ENCODE measurements around the gene ZNF835. TPM values are rescaled to one million over a fixed set of nuclear protein-coding genes. Genes with fewer than 3 reads are reported as not detected.

The ZNF835 gene
- total RNA-seq, 1 donor from 2014 or later = not detected

GRCh38 chr19:56707821-56708220 is 36.3 kb upstream of the ZNF835 start:
- no peaks in the 10 kb centered on the region for H3K27me3 Mint-ChIP-seq (ENCODE audit: low read depth)
- no peak overlapping the region for H3K4me3 Mint-ChIP-seq

DNA sequence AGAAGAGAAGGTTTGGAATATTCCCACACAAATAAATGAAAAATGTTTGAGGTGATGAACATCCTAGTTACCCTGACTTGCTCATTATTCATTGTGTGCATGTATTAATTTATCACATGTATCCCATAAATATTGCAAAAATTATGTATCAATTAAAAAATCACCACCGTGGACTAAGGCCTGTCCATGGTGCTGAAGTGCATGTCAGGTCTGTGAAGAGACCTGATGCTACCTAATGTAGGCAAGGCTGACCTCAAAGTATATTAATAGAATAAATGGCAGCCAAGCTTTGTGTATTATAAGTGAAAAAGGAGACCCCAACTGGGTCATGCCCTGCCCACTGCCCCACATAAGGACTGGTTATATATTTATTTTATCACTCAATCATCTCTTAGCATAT is 34.4 kb upstream of the ZNF835 start:
- no peak for DNase-seq (ENCODE audit: low read depth, low spot score)
- H3K4me1 Mint-ChIP-seq = no peaks in the 10 kb centered on the region
- H3K9me3 Mint-ChIP-seq = peaks cover 24% of the 10 kb centered on the region
- no peak overlapping the region for H3K27ac Mint-ChIP-seq (ENCODE audit: unreplicated experiment)
- H3K36me3 Mint-ChIP-seq (ENCODE audit: low read depth) = peaks cover 6% of the 10 kb centered on the region
- H3K4me3 Mint-ChIP-seq = no peak overlapping the region
- no peaks in the 10 kb centered on the region for H3K27me3 Mint-ChIP-seq (ENCODE audit: low read depth)
- TF ChIP-seq, protein P1, sequence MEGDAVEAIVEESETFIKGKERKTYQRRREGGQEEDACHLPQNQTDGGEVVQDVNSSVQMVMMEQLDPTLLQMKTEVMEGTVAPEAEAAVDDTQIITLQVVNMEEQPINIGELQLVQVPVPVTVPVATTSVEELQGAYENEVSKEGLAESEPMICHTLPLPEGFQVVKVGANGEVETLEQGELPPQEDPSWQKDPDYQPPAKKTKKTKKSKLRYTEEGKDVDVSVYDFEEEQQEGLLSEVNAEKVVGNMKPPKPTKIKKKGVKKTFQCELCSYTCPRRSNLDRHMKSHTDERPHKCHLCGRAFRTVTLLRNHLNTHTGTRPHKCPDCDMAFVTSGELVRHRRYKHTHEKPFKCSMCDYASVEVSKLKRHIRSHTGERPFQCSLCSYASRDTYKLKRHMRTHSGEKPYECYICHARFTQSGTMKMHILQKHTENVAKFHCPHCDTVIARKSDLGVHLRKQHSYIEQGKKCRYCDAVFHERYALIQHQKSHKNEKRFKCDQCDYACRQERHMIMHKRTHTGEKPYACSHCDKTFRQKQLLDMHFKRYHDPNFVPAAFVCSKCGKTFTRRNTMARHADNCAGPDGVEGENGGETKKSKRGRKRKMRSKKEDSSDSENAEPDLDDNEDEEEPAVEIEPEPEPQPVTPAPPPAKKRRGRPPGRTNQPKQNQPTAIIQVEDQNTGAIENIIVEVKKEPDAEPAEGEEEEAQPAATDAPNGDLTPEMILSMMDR (conservative IDR thresholded peaks at IDR 0.05) = no peak

More at GRCh38 chr19:56707821-56708220, 36.3 kb upstream of the ZNF835 start:
- H3K36me3 Mint-ChIP-seq (ENCODE audit: low read depth) = peaks cover 4% of the 10 kb centered on the region
- no peaks in the 10 kb centered on the region for H3K4me1 Mint-ChIP-seq
- DNase-seq (ENCODE audit: low read depth, low spot score) = no peak
- peaks cover 28% of the 10 kb centered on the region for H3K9me3 Mint-ChIP-seq
- TF ChIP-seq, protein P1 (conservative IDR thresholded peaks at IDR 0.05) = no peak
- no peak overlapping the region for H3K27ac Mint-ChIP-seq (ENCODE audit: unreplicated experiment)

GRCh38 chr19:56701895-56702294 is 30.3 kb upstream of the ZNF835 start:
- no peak overlapping the region for H3K4me3 Mint-ChIP-seq
- peaks cover 5% of the 10 kb centered on the region for H3K36me3 Mint-ChIP-seq (ENCODE audit: low read depth)
- no peaks in the 10 kb centered on the region for H3K27me3 Mint-ChIP-seq (ENCODE audit: low read depth)
- H3K4me1 Mint-ChIP-seq = no peaks in the 10 kb centered on the region
- H3K27ac Mint-ChIP-seq (ENCODE audit: unreplicated experiment) = no peak overlapping the region
- TF ChIP-seq, protein P1 (conservative IDR thresholded peaks at IDR 0.05) = no peak
- H3K9me3 Mint-ChIP-seq = peaks cover 20% of the 10 kb centered on the region
- no peak for DNase-seq (ENCODE audit: low read depth, low spot score)

GRCh38 chr19:56699552-56699951 is 28.0 kb upstream of the ZNF835 start:
- H3K4me1 Mint-ChIP-seq = no peaks in the 10 kb centered on the region
- no peak overlapping the region for H3K27ac Mint-ChIP-seq (ENCODE audit: unreplicated experiment)
- TF ChIP-seq, protein P1 (conservative IDR thresholded peaks at IDR 0.05) = no peak
- H3K27me3 Mint-ChIP-seq (ENCODE audit: low read depth) = no peaks in the 10 kb centered on the region
- peaks cover 5% of the 10 kb centered on the region for H3K36me3 Mint-ChIP-seq (ENCODE audit: low read depth)
- DNase-seq (ENCODE audit: low read depth, low spot score) = no peak
- peaks cover 12% of the 10 kb centered on the region for H3K9me3 Mint-ChIP-seq
- H3K4me3 Mint-ChIP-seq = no peak overlapping the region

GRCh38 chr19:56692206-56692895 is 20.8 kb upstream of the ZNF835 start:
- TF ChIP-seq, protein P1 (conservative IDR thresholded peaks at IDR 0.05) = no peak
- DNase-seq (ENCODE audit: low read depth, low spot score) = no peak
- no peak overlapping the region for H3K4me3 Mint-ChIP-seq
- H3K36me3 Mint-ChIP-seq (ENCODE audit: low read depth) = peaks cover 9% of the 10 kb centered on the region
- no peaks in the 10 kb centered on the region for H3K4me1 Mint-ChIP-seq
- H3K9me3 Mint-ChIP-seq = peaks cover 24% of the 10 kb centered on the region
- no peak overlapping the region for H3K27ac Mint-ChIP-seq (ENCODE audit: unreplicated experiment)
- H3K27me3 Mint-ChIP-seq (ENCODE audit: low read depth) = no peaks in the 10 kb centered on the region
